Measurements from ENCODE around the gene ADCY5.

Gene ADCY5

GRCh38 chr3:123404391-123404790, 44.5 kb downstream of the ADCY5 start:
- DNase-seq = no peak

- no peak for DNase-seq
Measured at GRCh38 chr3:123401836-123402530, 46.9 kb downstream of the ADCY5 start.

- DNase-seq = no peak
Measured at GRCh38 chr3:123400169-123400568, 48.7 kb downstream of the ADCY5 start.

GRCh38 chr3:123399653-123400052, 49.2 kb downstream of the ADCY5 start:
- no peak for DNase-seq

- DNase-seq = no peak
Measured at GRCh38 chr3:123397921-123398785, 50.7 kb downstream of the ADCY5 start.

GRCh38 chr3:123397050-123397590, 51.8 kb downstream of the ADCY5 start:
- DNase-seq = no peak

- no peak for DNase-seq
Measured at GRCh38 chr3:123396171-123397049, 52.5 kb downstream of the ADCY5 start.

- no peak for DNase-seq
Measured at GRCh38 chr3:123395235-123395634, 53.7 kb downstream of the ADCY5 start.

- DNase-seq = no peak
Measured at GRCh38 chr3:123394391-123395020, 54.4 kb downstream of the ADCY5 start.

GRCh38 chr3:123392871-123393620, 55.8 kb downstream of the ADCY5 start:
- DNase-seq = no peak

- no peak for DNase-seq
Measured at GRCh38 chr3:123392368-123392767, 56.5 kb downstream of the ADCY5 start.

GRCh38 chr3:123390865-123391600, 57.9 kb downstream of the ADCY5 start:
- no peak for DNase-seq

GRCh38 chr3:123389628-123389918, 59.3 kb downstream of the ADCY5 start:
- DNase-seq = no peak

- DNase-seq = no peak
Measured at GRCh38 chr3:123388811-123389627, 59.9 kb downstream of the ADCY5 start.

GRCh38 chr3:123388042-123388441, 60.8 kb downstream of the ADCY5 start:
- DNase-seq = no peak

- DNase-seq = no peak
Measured at GRCh38 chr3:123387532-123387931, 61.4 kb downstream of the ADCY5 start.

GRCh38 chr3:123386477-123387040, 62.3 kb downstream of the ADCY5 start:
- no peak for DNase-seq

- no peak for DNase-seq
Measured at GRCh38 chr3:123385981-123386380, 62.9 kb downstream of the ADCY5 start.

- DNase-seq = no peak
Measured at GRCh38 chr3:123385499-123385898, 63.4 kb downstream of the ADCY5 start.

GRCh38 chr3:123385001-123385401, 63.9 kb downstream of the ADCY5 start:
- no peak for DNase-seq
